Subcutaneous adipose tissue (tissue), 4 donors: Measurements from ENCODE around the gene FBXL20. TPM values are rescaled to one million over a fixed set of nuclear protein-coding genes. Genes with fewer than 3 reads are reported as not detected.

Experiments used
- total RNA-seq, 4 donors: library from RNA; depleted of rRNA; stranded (reverse); fragments of >200 nt; gene quantifications; one replicate each; pipeline ENCODE4 v1.1.0, GENCODE V29; 2016
- TF ChIP-seq, protein P1 (sequence below): fragments of 450-650 bp; IDR thresholded peaks from one replicate; pipeline ENCODE4 v1.5.1; 2016; ENCODE audit warnings: low read depth, mild to moderate bottlenecking, control low read depth, antibody characterized with exemption, moderate library complexity

FBXL20 gene
- total RNA-seq, 4 donors from 2014 or later = 20.2 to 29.8 (median 25.6) TPM

DNA sequence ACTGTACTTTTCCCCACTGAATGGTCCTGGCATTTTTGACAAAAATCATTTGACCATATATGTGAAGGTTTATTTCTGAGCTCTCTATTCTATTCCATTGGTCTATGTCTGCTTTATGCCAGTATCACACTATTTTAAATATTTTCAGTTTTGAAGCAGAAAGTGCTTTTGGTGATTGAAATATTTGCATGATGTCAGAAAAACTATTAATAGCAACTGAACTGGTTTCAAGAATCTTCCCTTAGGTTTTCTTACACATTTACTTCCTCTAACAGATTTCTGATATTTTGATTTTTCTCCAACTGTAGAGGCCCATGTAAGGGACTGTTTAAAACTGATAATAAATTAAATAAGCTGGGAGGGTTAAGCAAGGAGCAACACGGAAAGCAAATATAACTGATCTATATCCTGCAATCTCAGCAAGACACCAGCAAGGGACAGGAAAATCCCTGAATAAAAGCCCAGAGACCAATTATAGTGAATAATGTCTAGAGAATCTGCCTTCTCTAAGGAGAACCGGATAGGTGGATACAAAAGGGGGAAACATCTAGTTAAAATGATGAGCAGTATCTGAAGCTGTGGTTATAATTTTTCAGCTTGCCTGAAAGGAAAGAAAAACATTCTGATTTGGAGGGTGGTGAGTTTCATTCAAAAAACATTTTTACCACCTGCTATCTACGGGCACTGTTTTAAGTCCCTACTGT is 94.8 kb downstream of the FBXL20 start:
- TF ChIP-seq, protein P1, sequence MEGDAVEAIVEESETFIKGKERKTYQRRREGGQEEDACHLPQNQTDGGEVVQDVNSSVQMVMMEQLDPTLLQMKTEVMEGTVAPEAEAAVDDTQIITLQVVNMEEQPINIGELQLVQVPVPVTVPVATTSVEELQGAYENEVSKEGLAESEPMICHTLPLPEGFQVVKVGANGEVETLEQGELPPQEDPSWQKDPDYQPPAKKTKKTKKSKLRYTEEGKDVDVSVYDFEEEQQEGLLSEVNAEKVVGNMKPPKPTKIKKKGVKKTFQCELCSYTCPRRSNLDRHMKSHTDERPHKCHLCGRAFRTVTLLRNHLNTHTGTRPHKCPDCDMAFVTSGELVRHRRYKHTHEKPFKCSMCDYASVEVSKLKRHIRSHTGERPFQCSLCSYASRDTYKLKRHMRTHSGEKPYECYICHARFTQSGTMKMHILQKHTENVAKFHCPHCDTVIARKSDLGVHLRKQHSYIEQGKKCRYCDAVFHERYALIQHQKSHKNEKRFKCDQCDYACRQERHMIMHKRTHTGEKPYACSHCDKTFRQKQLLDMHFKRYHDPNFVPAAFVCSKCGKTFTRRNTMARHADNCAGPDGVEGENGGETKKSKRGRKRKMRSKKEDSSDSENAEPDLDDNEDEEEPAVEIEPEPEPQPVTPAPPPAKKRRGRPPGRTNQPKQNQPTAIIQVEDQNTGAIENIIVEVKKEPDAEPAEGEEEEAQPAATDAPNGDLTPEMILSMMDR = no peak

- TF ChIP-seq, protein P1 = no peak
Observed at GRCh38 chr17:39305978-39306377, 95.4 kb downstream of the FBXL20 start.

- TF ChIP-seq, protein P1 = no peak
Observed at GRCh38 chr17:39304188-39304587, 97.2 kb downstream of the FBXL20 start.

- TF ChIP-seq, protein P1 = no peak
Observed at GRCh38 chr17:39294060-39294459, 107.4 kb downstream of the FBXL20 start.

- TF ChIP-seq, protein P1 = no peak
Observed at GRCh38 chr17:39284685-39285084, 116.7 kb downstream of the FBXL20 start.

GRCh38 chr17:39283896-39284295 is 117.5 kb downstream of the FBXL20 start:
- TF ChIP-seq, protein P1 = no peak

GRCh38 chr17:39283098-39283497 is 118.3 kb downstream of the FBXL20 start:
- TF ChIP-seq, protein P1 = no peak
